Measurements from ENCODE around the gene AHI1.

DNA sequence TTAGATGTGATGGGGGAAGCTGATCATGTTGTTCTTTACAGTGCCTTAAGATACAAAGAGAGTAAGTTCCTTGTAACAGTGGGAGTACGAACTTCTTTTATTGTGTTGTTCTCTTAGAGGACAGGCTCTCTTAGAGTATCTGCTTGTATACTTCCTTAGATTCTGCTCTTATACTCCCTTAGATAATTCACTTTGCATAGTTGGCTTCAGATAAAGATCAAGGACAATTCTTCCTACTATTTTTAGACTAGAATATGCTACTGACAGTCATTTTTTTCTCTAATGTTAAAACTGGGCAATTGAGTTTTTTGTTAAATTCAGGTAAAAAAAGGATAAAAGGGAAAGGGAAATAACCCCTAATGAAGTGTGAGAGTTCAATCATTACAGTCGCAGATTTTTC lies 177.7 kb downstream of the AHI1 start:
- TF ChIP-seq, protein P1, sequence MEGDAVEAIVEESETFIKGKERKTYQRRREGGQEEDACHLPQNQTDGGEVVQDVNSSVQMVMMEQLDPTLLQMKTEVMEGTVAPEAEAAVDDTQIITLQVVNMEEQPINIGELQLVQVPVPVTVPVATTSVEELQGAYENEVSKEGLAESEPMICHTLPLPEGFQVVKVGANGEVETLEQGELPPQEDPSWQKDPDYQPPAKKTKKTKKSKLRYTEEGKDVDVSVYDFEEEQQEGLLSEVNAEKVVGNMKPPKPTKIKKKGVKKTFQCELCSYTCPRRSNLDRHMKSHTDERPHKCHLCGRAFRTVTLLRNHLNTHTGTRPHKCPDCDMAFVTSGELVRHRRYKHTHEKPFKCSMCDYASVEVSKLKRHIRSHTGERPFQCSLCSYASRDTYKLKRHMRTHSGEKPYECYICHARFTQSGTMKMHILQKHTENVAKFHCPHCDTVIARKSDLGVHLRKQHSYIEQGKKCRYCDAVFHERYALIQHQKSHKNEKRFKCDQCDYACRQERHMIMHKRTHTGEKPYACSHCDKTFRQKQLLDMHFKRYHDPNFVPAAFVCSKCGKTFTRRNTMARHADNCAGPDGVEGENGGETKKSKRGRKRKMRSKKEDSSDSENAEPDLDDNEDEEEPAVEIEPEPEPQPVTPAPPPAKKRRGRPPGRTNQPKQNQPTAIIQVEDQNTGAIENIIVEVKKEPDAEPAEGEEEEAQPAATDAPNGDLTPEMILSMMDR (IDR thresholded peaks at IDR 0.05; ENCODE audit: low read depth, low read length): no peak
- no peak for TF ChIP-seq EZH2phosphoT487 (IDR thresholded peaks at IDR 0.05; ENCODE audit: low read depth)

Data from OCI-LY3 (cell line).